Smooth muscle cell (in vitro differentiated cells): Measurements from ENCODE around the gene LRFN2. TPM values are rescaled to one million over a fixed set of nuclear protein-coding genes. Genes with fewer than 3 reads are reported as not detected.

Experiments used
- DNase-seq: peaks from one replicate; lab custom pipeline; 2025; ENCODE audit not compliant: unreplicated experiment; lab: John Stamatoyannopoulos, UW
- H2AFZ ChIP-seq: fragments of 200-600 bp; sonication (generic); 2 replicates; pipeline ENCODE4 v1.6.0; 2016; ENCODE audit warnings: antibody characterized with exemption, low read depth, mild to moderate bottlenecking
- H3F3A ChIP-seq: fragments of 200-600 bp; sonication (generic); 2 replicates; pipeline ENCODE4 v1.6.0; 2017; ENCODE audit warnings: antibody characterized with exemption, low read depth
- H3K27ac ChIP-seq: fragments of 200-600 bp; sonication (generic); 2 replicates; pipeline ENCODE4 v1.5.1; 2016; ENCODE audit warnings: low read depth, mild to moderate bottlenecking
- H3K27me3 ChIP-seq: fragments of 200-600 bp; sonication (generic); 2 replicates; pipeline ENCODE4 v1.6.1; 2016; ENCODE audit warnings: low read depth, mild to moderate bottlenecking
- H3K36me3 ChIP-seq: fragments of 200-600 bp; sonication (generic); 2 replicates; pipeline ENCODE4 v1.5.1; 2016; ENCODE audit warnings: low read depth
- H3K4me1 ChIP-seq: fragments of 200-600 bp; sonication (generic); 2 replicates; pipeline ENCODE4 v1.5.1; 2016; ENCODE audit warnings: low read depth
- H3K4me2 ChIP-seq: fragments of 200-600 bp; sonication (generic); 2 replicates; pipeline ENCODE4 v1.6.0; 2016; ENCODE audit warnings: mild to moderate bottlenecking
- H3K4me3 ChIP-seq: fragments of 200-600 bp; sonication (generic); 2 replicates; pipeline ENCODE4 v1.5.1; 2016; ENCODE audit warnings: mild to moderate bottlenecking
- H3K79me2 ChIP-seq: fragments of 200-600 bp; sonication (generic); 2 replicates; pipeline ENCODE4 v1.6.0; 2016; ENCODE audit warnings: low read depth, mild to moderate bottlenecking
- H3K9ac ChIP-seq: fragments of 200-600 bp; sonication (generic); 2 replicates; pipeline ENCODE4 v1.6.0; 2016; ENCODE audit warnings: low read depth
- H3K9me3 ChIP-seq: fragments of 200-600 bp; sonication (generic); replicated peaks from 2 replicates; pipeline ENCODE4 v1.5.1; 2016; ENCODE audit warnings: low read depth
- H4K20me1 ChIP-seq: fragments of 200-600 bp; sonication (generic); 2 replicates; pipeline ENCODE4 v1.6.0; 2016; ENCODE audit warnings: low read depth
- CTCF ChIP-seq: fragments of 200-600 bp; sonication (generic); IDR thresholded peaks from 2 replicates; pipeline ENCODE4 v1.5.1; 2017; ENCODE audit warnings: borderline replicate concordance, mild to moderate bottlenecking, antibody characterized with exemption; ENCODE audit not compliant: insufficient read depth, poor library complexity, severe bottlenecking
- WGBS: methylation state at CpG from one replicate; pipeline ENCODE4 v1.1.7; 2016; ENCODE audit warnings: low lambda C conversion rate; 5-methylcytosine and 5-hydroxymethylcytosine counted together
- polyA plus RNA-seq: library from polyadenylated mRNA; unstranded; fragments of >200 nt; fragmentation: Nextera tagmentation; extraction: Ambion mirVana; gene quantifications from 2 replicates; pipeline ENCODE4 v1.2.1, GENCODE V29; 2016
- total RNA-seq: library from RNA; depleted of rRNA; stranded (reverse); fragments of >200 nt; gene quantifications from 2 replicates; pipeline ENCODE4 v1.2.3, GENCODE V29; 2014

Gene LRFN2
- total and polyA plus RNA-seq, 2 experiments from 2014 or later: 0.04 to 0.57 TPM

GRCh38 chr6:40425192-40425919 is 161.8 kb downstream of the LRFN2 start:
- DNase-seq: no peak

GRCh38 chr6:40422046-40422445 is 165.1 kb downstream of the LRFN2 start:
- WGBS: 75% methylated on average over 1 of the region's 1 CpG
- H3K9me3 ChIP-seq: no peaks in the 10 kb centered on the region
- DNase-seq: no peak
- no peaks in the 10 kb centered on the region for H3K27me3 ChIP-seq
- no peak overlapping the region for H3K9ac ChIP-seq
- no peaks in the 10 kb centered on the region for H3K79me2 ChIP-seq
- H3K27ac ChIP-seq: no peak overlapping the region
- no peak for TF ChIP-seq CTCF
- no peaks in the 10 kb centered on the region for H4K20me1 ChIP-seq
- no peak overlapping the region for H2AFZ ChIP-seq
- H3F3A ChIP-seq: no peaks in the 10 kb centered on the region
- H3K36me3 ChIP-seq: no peaks in the 10 kb centered on the region
- H3K4me1 ChIP-seq: no peaks in the 10 kb centered on the region
- no peak overlapping the region for H3K4me3 ChIP-seq
- H3K4me2 ChIP-seq: no peak overlapping the region

More at GRCh38 chr6:40425192-40425919, 161.8 kb downstream of the LRFN2 start:
- no peak for TF ChIP-seq CTCF
- no peaks in the 10 kb centered on the region for H3K27me3 ChIP-seq
- no peaks in the 10 kb centered on the region for H3K79me2 ChIP-seq
- WGBS: 95% methylated on average over 4 of the region's 4 CpGs
- H3K9me3 ChIP-seq: no peaks in the 10 kb centered on the region
- H4K20me1 ChIP-seq: no peaks in the 10 kb centered on the region
- H3K27ac ChIP-seq: no peak overlapping the region
- no peak overlapping the region for H3K4me2 ChIP-seq
- H3K4me3 ChIP-seq: no peak overlapping the region
- H2AFZ ChIP-seq: no peak overlapping the region
- H3K9ac ChIP-seq: no peak overlapping the region
- no peaks in the 10 kb centered on the region for H3K4me1 ChIP-seq
- no peaks in the 10 kb centered on the region for H3F3A ChIP-seq
- no peaks in the 10 kb centered on the region for H3K36me3 ChIP-seq

GRCh38 chr6:40419946-40420728 is 167.0 kb downstream of the LRFN2 start:
- TF ChIP-seq CTCF: no peak

More at GRCh38 chr6:40419946-40420728, 167.0 kb downstream of the LRFN2 start:
- H3K79me2 ChIP-seq: no peaks in the 10 kb centered on the region
- H3K4me2 ChIP-seq: no peak overlapping the region
- no peak overlapping the region for H3K9ac ChIP-seq
- no peaks in the 10 kb centered on the region for H3K27me3 ChIP-seq
- H2AFZ ChIP-seq: no peak overlapping the region
- H3F3A ChIP-seq: no peaks in the 10 kb centered on the region
- H3K27ac ChIP-seq: no peak overlapping the region
- WGBS: 85% methylated on average over 17 of the region's 17 CpGs
- no peaks in the 10 kb centered on the region for H3K9me3 ChIP-seq
- no peaks in the 10 kb centered on the region for H4K20me1 ChIP-seq
- no peaks in the 10 kb centered on the region for H3K4me1 ChIP-seq
- no peak overlapping the region for H3K4me3 ChIP-seq
- no peak for DNase-seq
- no peaks in the 10 kb centered on the region for H3K36me3 ChIP-seq
